GM23338 (cell line): ENCODE data around the gene ZNF441.

ENCODE experiments used
- EZH2 ChIP-seq: fragments of 200-600 bp; sonication (generic); IDR thresholded peaks from one replicate; pipeline ENCODE4 v1.8.0; 2017; ENCODE audit warnings: antibody characterized with exemption, mild to moderate bottlenecking, low read depth; ENCODE audit not compliant: unreplicated experiment
- TF ChIP-seq, protein P1 (sequence below), 2 experiments: fragments of 200-600 bp in 1 of 2; sonication (generic) in 1 of 2; conservative IDR thresholded peaks; 2 replicates each; pipeline versions ENCODE4 v1.5.1 to v1.6.1; 2016 to 2017; ENCODE audit warnings: antibody characterized with exemption in 2 of 2, low read depth in 2 of 2, mild to moderate bottlenecking in 2 of 2, moderate library complexity in 1 of 2

DNA sequence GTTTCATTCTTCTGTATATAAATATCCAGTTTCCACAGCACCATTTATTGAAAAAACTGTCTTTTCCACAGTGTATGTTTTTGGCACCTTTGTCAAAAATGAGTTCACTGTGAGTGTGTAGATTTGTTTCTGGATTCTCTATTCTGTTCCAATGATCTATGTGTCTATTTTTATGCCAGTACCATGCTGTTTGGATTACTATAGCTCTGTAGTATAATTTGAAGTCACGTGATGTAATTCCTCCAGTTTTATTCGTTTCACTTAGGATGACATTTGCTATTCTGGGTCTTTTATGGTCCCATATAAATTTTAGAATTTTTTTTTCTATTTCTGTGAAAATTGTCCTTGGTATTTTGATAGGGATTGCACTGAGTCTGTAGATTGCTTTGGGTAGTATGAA is 17.0 kb upstream of the ZNF441 start:
- no peak for TF ChIP-seq EZH2
- TF ChIP-seq, protein P1, sequence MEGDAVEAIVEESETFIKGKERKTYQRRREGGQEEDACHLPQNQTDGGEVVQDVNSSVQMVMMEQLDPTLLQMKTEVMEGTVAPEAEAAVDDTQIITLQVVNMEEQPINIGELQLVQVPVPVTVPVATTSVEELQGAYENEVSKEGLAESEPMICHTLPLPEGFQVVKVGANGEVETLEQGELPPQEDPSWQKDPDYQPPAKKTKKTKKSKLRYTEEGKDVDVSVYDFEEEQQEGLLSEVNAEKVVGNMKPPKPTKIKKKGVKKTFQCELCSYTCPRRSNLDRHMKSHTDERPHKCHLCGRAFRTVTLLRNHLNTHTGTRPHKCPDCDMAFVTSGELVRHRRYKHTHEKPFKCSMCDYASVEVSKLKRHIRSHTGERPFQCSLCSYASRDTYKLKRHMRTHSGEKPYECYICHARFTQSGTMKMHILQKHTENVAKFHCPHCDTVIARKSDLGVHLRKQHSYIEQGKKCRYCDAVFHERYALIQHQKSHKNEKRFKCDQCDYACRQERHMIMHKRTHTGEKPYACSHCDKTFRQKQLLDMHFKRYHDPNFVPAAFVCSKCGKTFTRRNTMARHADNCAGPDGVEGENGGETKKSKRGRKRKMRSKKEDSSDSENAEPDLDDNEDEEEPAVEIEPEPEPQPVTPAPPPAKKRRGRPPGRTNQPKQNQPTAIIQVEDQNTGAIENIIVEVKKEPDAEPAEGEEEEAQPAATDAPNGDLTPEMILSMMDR (conservative IDR thresholded peaks at IDR 0.05; ENCODE audit: low read depth in 2 of 2), result no peak
